ENCODE results near the gene SCP2D1. TPM values are rescaled to one million over a fixed set of nuclear protein-coding genes. Genes with fewer than 3 reads are reported as not detected.

Gene SCP2D1
- total RNA-seq, 1 experiment from 2014 or later: not detected

DNA sequence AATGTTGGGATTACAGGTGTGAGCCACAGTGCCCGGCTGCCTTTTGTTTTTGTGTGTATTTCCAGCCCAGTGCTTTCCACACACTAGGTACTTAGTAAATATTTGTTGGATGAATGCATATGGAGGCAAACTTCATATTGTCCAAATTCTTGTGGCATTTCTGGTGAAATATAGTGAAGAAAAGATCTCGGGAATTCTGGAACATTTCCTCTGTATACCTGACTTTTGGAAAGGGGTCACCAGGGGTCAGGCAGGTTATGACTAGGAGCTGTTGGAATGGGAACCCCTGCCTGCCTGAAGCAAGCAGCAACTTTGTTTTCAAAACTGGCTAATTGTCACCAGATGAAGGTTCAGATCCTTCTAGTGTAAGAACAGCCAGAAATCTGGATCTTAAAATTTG lies 12.1 kb upstream of the SCP2D1 start:
- H3K36me3 ChIP-seq (ENCODE audit: low read depth, low read length): no peaks in the 10 kb centered on the region
- DNase-seq: no peak
- intact Hi-C loops (cut with micrococcal nuclease): no loop called here
- H3K4me3 ChIP-seq (ENCODE audit: low read length): no peak overlapping the region
- H3K9me3 ChIP-seq (ENCODE audit: low read length): 0 out of 2 replicates have a peak, but pooled peaks cover 7% of the 10 kb centered on the region
- no peak overlapping the region for H2AFZ ChIP-seq (ENCODE audit: low read length)
- no TSS peak for BruUV-seq (replicated peaks)
- no peaks in the 10 kb centered on the region for H3K79me2 ChIP-seq (ENCODE audit: low read length)
- ChIA-PET CTCF (no interaction called here), POLR2A (ENCODE audit: unreplicated experiment) (no interaction called here)
- ATAC-seq: no peak
- no peak overlapping the region for H3K4me2 ChIP-seq (ENCODE audit: low read length)
- no peak overlapping the region for H3K9ac ChIP-seq (ENCODE audit: low read length)
- H3K27ac ChIP-seq (ENCODE audit: low read length): no peak overlapping the region
- H3K4me1 ChIP-seq (ENCODE audit: insufficient read depth, low read length): peaks cover 6% of the 10 kb centered on the region; the same call in 1 of the 2 replicates
- H4K20me1 ChIP-seq (ENCODE audit: low read length): no peaks in the 10 kb centered on the region
- no peaks in the 10 kb centered on the region for H3K9me2 ChIP-seq (replicated peaks; ENCODE audit: low read length)
- H3K27me3 ChIP-seq (ENCODE audit: low read length): peaks cover 6% of the 10 kb centered on the region; the same call in 1 of the 2 replicates
- H3F3A ChIP-seq (ENCODE audit: low read length, unreplicated experiment): no peaks in the 10 kb centered on the region
- TF ChIP-seq EZH2phosphoT487 (IDR thresholded peaks at IDR 0.05; ENCODE audit: borderline replicate concordance, low read length) (no peak), EZH2 (IDR thresholded peaks at IDR 0.05; ENCODE audit: low read length, unreplicated experiment) (no peak), CTCF (conservative IDR thresholded peaks at IDR 0.05; ENCODE audit: low read depth, low read length) (no peak)

DNA sequence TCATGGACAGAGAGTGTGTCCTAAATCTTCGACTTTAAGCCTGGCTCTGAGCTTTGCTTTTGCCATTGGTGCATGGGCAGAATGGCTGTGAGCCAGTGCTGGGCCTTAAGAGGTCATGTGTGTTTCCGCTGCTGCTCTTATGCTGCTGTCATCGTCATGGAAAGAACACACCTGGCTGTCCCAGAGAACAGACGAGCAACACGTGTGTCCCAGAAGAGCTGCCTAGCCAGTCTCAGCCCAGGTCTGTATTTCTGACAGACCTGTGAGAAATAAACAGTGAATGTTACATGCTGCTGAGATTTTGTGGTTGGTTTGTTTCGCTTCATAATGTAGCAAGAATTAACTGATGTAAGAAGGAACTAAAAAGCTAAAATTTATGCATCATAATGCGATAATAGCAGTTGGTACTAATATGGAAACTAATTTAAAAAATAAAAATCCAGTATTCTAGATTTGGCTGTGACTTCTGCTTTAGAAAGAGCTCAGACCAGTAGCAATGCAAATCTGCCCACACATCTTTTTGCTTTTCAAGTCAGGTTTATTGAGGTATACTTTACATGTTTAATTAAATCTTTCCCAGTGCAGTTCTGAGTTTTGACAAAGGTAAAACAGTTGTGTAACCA lies 11.5 kb upstream of the SCP2D1 start:
- no peaks in the 10 kb centered on the region for H3K36me3 ChIP-seq (ENCODE audit: low read depth, low read length)
- no peak overlapping the region for H3K4me3 ChIP-seq (ENCODE audit: low read length)
- no peak overlapping the region for H3K4me2 ChIP-seq (ENCODE audit: low read length)
- ChIA-PET CTCF (no interaction called here), POLR2A (ENCODE audit: unreplicated experiment) (no interaction called here)
- no peak overlapping the region for H2AFZ ChIP-seq (ENCODE audit: low read length)
- H3K27me3 ChIP-seq (ENCODE audit: low read length): peaks cover 6% of the 10 kb centered on the region; the same call in 1 of the 2 replicates
- BruUV-seq (replicated peaks): no TSS peak
- 0 out of 2 replicates have a peak, but pooled peaks cover 7% of the 10 kb centered on the region for H3K9me3 ChIP-seq (ENCODE audit: low read length)
- no peaks in the 10 kb centered on the region for H3K9me2 ChIP-seq (replicated peaks; ENCODE audit: low read length)
- H4K20me1 ChIP-seq (ENCODE audit: low read length): no peaks in the 10 kb centered on the region
- intact Hi-C loops (cut with micrococcal nuclease): no loop called here
- H3K4me1 ChIP-seq (ENCODE audit: insufficient read depth, low read length): peaks cover 6% of the 10 kb centered on the region; the same call in 1 of the 2 replicates
- DNase-seq (no peak), ATAC-seq (no peak)
- no peak overlapping the region for H3K27ac ChIP-seq (ENCODE audit: low read length)
- H3K79me2 ChIP-seq (ENCODE audit: low read length): no peaks in the 10 kb centered on the region
- no peaks in the 10 kb centered on the region for H3F3A ChIP-seq (ENCODE audit: low read length, unreplicated experiment)
- TF ChIP-seq EZH2phosphoT487 (IDR thresholded peaks at IDR 0.05; ENCODE audit: borderline replicate concordance, low read length) (no peak), EZH2 (IDR thresholded peaks at IDR 0.05; ENCODE audit: low read length, unreplicated experiment) (no peak), CTCF (conservative IDR thresholded peaks at IDR 0.05; ENCODE audit: low read depth, low read length) (no peak)
- H3K9ac ChIP-seq (ENCODE audit: low read length): no peak overlapping the region

DNA sequence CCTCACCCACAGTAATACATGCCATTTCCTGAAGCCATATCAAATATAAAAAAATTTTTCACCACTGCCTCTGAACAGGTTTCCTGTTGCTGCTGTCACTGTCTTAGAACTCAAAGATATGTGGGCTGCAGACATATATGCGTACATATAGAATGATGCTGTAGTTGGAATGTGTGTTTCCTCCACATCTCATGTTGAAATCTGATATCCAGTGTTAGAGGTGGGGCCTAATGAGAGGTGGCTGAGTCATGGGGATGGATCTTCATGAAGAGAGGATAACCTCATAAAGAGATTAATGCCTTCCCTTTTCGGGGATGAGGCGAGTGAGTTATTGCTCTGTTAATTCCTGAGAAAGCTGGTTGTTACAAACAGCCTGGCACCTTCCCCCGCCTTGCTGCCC lies 7.7 kb upstream of the SCP2D1 start:
- peak; percentile 64 for ATAC-seq
- intact Hi-C loops (cut with micrococcal nuclease): no loop called here
- Histone ChIP-seq H3K4me3 (ENCODE audit: low read length) (no peak overlapping the region), H2AFZ (ENCODE audit: low read length) (no peak overlapping the region), H3K36me3 (ENCODE audit: low read depth, low read length) (no peaks in the 10 kb centered on the region), H3K27ac (ENCODE audit: low read length) (no peak overlapping the region), H3K9me3 (ENCODE audit: low read length) (0 out of 2 replicates have a peak, but pooled peaks cover 7% of the 10 kb centered on the region), H3K4me1 (ENCODE audit: insufficient read depth, low read length) (peaks cover 6% of the 10 kb centered on the region; the same call in 1 of the 2 replicates), H3K79me2 (ENCODE audit: low read length) (no peaks in the 10 kb centered on the region), H4K20me1 (ENCODE audit: low read length) (no peaks in the 10 kb centered on the region), H3K4me2 (ENCODE audit: low read length) (no peak overlapping the region), H3F3A (ENCODE audit: low read length, unreplicated experiment) (no peaks in the 10 kb centered on the region), H3K9ac (ENCODE audit: low read length) (no peak overlapping the region), H3K9me2 (replicated peaks; ENCODE audit: low read length) (no peaks in the 10 kb centered on the region), H3K27me3 (ENCODE audit: low read length) (peaks cover 23% of the 10 kb centered on the region)
- CTCF ChIA-PET: no interaction called here
- no peak for TF ChIP-seq CTCF (conservative IDR thresholded peaks at IDR 0.05; ENCODE audit: low read depth, low read length)
- TF ChIP-seq EZH2phosphoT487 (IDR thresholded peaks at IDR 0.05; ENCODE audit: borderline replicate concordance, low read length): no peak
- TF ChIP-seq EZH2 (IDR thresholded peaks at IDR 0.05; ENCODE audit: low read length, unreplicated experiment): no peak
- POLR2A ChIA-PET (ENCODE audit: unreplicated experiment): no interaction called here
- no TSS peak for BruUV-seq (replicated peaks)
- peak; percentile 66 for DNase-seq

Measured in PC-3 (cell line).